Kidney glomerular epithelial cell (primary cell): Measurements from ENCODE around the gene CCNK.
A peak's percentile ranks its signal among the peaks of the same experiment; 100 is the strongest.

Experiments used
- DNase-seq: peaks from one replicate; lab custom pipeline; 2025; lab: John Stamatoyannopoulos, UW

CCNK gene

GRCh38 chr14:99480917-99481744 is at the start of gene CCNK:
TSS of gene CCNK (plus strand) at chr14:99481409. CDS start at chr14:99492678, 11,269 bp downstream.
- DNase-seq: peak; percentile 99

DNA sequence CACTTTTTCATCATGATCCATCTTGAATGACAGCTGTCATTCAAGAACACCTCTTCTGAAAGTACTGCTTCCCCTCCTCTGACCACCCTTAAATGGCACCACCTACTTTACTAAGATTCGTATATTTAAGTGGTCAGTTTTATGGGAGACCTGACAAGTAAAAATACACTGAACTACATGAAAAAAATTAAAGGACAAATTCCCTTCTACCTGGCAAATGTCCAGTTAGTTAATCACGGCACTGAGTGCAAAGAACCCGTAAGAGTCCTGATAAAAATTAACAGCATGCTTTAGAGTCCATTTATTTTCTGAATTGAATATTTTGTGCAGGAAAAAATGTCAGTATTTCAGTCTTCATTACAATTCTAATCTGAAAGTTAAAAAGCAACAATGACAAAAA is 49.2 kb upstream of the CCNK start:
- DNase-seq: peak; percentile 8

GRCh38 chr14:99432485-99432884 is 48.7 kb upstream of the CCNK start:
- DNase-seq: no peak

- DNase-seq: no peak
Observed at GRCh38 chr14:99435327-99435726, 45.9 kb upstream of the CCNK start.

DNA sequence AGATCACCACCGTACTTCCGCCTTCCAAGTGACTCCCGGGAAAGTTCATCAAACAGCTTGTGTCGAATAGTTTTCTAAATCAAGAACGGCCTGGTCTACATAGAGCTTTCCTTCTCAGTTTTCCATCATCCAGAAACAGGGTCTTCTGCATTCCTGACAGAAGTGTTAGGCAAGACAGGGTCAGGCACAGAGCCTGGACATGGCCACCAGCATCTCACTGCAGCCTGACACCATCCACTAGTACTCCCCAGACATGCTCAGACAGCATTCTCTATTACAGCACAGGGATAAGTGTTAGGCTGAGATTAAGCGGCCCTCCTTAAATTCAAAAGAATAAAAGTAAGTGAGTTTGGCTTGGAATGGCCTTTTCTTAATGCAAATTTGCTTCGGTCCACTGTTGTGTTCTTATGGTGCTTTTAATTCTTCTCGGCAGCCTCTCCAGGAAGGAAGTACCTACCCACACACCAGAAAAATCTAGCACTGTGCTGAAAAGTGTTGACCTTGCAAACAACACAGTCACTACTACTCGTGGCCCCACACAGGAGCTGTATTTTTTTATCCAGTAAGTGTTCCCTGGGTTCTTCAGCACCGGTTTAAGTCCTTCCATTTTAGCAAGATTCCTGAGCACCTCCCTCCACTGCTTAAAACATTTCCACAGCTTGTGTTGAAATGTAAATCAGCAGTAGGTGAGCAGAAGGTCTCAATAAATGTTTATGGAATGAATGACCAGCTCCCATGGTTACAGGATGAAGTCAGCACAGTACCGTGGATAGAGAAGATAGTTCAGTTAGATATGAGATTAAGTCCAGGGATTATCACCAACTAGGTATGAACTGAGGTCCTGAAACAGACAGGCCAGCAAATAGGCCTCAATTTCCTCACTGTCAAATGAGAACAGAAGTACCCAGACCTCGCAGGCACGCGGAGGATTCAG is 44.7 kb upstream of the CCNK start:
- peak; percentile 30 for DNase-seq

- DNase-seq: no peak
Observed at GRCh38 chr14:99437706-99438105, 43.5 kb upstream of the CCNK start.

DNA sequence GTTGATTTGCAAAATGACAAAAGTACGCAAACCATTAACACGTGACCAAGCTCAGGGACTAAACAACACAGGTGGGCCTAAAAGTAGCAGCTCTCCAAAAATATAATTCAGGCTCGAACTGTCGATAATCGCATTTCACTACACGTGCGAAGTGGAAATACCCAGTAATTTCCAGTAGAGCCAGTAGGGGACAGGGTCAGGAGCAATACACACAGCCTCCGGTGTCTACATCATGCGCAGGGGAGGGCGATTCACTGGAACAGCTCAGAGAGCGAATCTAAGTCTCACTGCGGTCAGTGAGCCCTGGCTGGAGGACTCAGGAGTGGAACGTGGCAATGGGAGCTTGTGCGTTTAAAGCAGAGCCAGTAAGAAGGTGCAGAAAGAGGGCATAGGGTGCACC is 40.9 kb upstream of the CCNK start:
- DNase-seq: no peak

GRCh38 chr14:99441157-99441870 is 39.9 kb upstream of the CCNK start:
- DNase-seq: no peak

GRCh38 chr14:99441918-99442317 is 39.3 kb upstream of the CCNK start:
- no peak for DNase-seq

GRCh38 chr14:99445931-99446330 is 35.3 kb upstream of the CCNK start:
- no peak for DNase-seq

DNA sequence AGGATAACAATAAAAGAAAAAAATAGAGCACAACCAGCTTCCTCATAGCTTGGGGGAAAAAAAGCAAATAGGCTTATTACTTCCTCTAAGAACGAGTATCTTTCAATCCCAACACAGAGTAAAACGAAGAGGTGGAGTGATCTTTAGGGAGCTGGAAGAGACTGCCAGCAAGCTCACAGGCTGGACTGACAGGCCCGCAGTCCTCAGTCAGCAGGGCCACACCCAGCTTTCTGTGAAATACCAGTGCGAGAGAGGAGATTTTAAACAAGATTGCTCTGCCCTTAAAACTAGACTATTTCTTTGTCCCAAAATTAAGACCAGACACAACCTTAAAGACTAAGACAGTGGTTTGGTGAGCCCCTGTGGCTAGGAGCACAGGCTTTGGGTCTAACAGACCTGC is 33.5 kb upstream of the CCNK start:
- DNase-seq: no peak

DNA sequence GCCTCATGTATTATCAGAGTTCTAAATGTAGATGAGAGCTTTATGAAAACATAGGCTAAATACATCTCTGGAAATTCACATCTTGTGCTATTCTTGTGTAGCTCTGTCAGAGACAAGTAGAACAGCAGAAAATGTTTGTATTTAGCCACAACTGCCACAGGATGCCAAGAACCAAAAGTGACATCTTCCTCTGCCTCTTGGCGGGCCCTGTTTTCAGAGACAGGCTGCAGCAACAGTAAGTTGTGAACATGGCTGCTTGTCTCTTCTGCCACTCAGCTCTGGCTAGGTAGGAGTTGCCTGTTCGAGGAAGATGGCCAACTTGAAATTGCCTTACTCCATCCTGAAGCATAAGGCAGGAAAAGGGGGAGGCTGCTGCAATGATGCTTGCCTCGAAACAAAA is 30.9 kb upstream of the CCNK start:
- no peak for DNase-seq

- no peak for DNase-seq
Observed at GRCh38 chr14:99451234-99451633, 30.0 kb upstream of the CCNK start.

DNA sequence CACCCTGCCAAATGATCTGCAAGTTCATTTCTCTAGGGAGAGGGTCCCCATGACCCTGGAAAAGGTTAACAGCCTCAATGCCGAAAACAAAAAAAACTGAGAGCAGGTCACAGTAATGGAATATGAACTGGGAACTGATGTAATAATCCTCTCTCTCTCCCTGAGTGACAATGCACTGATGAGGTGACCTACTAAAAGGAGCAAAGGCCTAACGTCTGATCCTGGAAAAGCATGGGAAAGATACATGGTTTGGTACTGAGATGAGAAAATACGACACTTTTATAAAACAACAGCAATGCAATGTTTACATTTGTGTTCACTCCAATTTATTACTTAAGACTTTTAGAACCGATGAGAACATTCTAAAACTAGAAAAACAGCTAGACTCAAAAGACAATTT is 28.2 kb upstream of the CCNK start:
- no peak for DNase-seq

DNA sequence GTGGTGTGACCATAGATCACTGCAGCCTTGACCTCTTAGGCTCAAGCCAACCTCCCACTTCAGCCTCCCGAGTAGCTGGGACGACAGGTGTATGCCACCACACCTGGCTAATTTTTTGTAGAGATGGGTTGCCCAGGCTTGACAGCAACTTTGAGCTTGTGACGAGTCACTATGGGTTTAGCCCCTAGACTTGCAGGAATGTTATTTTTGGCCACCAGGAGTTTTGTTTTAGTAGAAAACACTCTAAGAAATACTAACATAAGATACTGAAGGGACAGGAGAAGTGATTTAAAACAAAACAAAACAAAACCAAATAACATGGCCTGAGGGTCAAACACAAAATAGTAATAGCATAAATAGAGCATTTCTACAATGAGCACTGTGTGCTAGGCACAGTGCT is 27.0 kb upstream of the CCNK start:
- no peak for DNase-seq

- no peak for DNase-seq
Observed at GRCh38 chr14:99459481-99460100, 21.6 kb upstream of the CCNK start.

GRCh38 chr14:99460793-99461192 is 20.4 kb upstream of the CCNK start:
- DNase-seq: no peak

DNA sequence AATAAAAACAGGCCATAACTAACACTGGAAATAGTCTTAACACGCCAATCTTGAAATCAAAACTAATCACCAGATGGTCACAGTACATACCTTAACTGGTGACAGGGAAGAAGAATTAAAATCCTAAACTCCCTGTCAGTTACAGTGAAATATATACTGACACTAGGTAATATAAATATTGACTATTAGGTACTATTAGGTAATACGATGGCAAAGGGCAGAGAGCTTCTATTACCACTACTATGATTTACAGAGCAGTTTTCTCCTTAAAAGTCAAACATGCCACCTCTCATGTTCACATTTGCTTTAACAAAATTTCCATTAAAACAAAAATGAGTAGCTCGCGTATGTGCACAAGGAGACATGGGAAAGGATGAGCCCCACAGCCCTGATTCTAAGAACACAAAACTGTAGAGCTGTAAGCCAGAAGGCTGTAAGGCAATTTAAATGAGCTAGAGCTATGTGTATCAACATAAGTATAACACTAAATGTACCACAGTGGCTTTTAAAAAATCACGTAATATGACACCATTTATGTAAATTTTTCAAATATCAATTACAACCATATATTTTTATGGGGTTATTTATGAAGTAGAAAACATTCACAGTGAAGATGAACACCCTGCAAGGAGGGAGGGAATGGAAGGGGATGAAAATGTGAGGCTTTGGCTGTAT is 19.7 kb upstream of the CCNK start:
- DNase-seq: no peak

DNA sequence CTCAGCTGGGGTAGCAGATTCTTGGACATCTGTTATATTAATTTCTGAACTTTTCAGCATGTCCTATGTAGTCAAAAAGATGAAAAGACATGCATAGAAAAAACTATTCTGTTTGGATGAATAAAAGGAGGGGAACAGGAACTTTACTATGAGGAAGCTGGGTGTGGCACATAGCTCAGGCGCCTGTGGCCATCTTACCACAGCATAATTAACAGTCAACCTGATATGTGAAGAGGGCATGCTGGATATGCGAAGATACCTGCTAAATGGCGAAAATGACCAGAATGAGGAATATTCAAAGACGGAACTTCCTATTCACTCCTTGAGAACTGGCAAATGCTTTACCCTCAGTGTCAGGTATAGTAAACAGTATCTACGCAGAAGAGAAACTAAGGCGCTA is 19.0 kb upstream of the CCNK start:
- DNase-seq: no peak

DNA sequence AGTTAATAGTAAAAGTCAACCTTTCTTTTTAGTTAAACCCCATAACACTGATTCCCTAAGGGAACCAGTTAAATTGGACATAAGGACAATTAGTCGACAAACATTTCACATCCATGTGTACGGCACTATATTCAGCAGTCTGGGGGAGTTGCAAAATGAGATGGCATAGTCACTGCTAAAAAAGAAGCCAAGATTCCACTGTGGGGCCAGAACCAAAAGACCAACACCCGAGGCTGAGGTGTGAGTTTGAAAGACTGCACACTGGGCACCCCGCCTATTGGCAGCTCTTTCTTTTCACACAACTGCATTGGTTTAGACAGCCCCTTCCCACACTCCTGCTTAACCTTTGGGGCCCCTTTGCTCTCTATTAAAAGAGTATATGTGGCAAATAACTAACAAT is 17.2 kb upstream of the CCNK start:
- no peak for DNase-seq

DNA sequence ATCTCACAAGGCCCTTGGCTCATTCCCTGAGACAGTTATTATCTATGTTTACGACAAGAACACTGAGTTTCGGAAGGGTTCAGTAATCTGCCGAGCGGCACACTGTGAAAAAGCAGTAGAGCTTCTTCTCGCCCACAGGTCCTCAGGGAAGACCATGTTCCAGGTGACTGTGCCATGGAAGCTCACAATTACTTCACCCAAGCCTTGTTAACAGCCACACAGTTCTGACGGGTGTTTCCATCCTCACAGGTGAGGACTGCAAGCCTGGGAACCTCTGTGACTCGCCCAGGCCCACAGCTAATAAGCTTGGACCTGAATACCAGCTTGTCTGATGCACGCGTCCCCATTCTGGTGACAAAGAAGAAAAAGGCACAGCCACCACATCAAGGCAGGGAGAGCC is 15.9 kb upstream of the CCNK start:
- DNase-seq: no peak
